ENCODE results near the gene MYT1.
"Not testable (repeated sequence)": the region's sequence is repeated elsewhere in the genome, so short reads cannot be mapped to it uniquely, and the experiment has no call there.

DNA sequence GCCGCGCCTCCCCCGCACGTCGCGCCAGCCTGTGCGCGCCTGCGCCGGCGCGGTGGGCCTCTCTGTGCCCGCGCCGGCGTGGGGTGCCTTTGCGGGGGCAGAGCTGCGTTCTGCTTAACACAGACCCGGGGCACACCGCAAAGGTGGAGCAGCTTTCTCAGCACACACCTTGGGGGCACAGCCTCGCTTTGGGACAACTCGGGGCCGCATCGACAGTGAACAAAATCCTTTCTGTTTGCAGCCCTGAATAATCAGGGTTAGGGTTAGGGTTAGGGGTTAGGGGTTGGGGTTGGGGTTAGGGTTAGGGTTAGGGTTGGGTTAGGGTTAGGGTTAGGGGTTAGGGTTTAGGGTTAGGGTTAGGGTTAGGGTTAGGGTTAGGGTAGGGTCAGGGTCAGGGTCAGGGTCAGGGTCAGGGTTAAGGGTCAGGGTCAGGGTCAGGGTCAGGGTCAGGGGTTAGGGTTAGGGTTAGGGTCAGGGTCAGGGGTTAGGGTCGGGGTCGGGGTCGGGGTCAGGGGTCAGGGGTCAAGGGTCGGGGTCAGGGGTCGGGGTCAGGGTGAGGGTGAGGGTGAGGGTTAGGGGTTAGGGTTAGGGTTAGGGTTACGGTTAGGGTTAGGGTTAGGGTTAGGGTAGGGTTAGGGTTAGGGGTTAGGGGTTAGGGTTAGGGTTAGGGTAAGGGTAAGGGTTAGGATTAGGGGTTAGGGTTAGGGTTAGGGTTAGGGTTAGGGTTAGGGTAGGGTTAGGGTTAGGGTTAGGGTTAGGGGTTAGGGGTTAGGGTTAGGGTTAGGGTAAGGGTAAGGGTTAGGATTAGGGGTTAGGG lies 122.4 kb downstream of the MYT1 start:
- TF ChIP-seq, protein P1, sequence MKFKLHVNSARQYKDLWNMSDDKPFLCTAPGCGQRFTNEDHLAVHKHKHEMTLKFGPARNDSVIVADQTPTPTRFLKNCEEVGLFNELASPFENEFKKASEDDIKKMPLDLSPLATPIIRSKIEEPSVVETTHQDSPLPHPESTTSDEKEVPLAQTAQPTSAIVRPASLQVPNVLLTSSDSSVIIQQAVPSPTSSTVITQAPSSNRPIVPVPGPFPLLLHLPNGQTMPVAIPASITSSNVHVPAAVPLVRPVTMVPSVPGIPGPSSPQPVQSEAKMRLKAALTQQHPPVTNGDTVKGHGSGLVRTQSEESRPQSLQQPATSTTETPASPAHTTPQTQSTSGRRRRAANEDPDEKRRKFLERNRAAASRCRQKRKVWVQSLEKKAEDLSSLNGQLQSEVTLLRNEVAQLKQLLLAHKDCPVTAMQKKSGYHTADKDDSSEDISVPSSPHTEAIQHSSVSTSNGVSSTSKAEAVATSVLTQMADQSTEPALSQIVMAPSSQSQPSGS (IDR thresholded peaks at IDR 0.05; ENCODE audit: low read length) = not testable (repeated sequence)
- not testable (repeated sequence) for TF ChIP-seq RAD21 (IDR thresholded peaks at IDR 0.05 in 1 of 2, conservative IDR thresholded peaks at IDR 0.05 in 1 of 2; ENCODE audit: low read depth in 2 of 2, low read length in 2 of 2); EZH2 (IDR thresholded peaks at IDR 0.05; ENCODE audit: low read depth, low read length, severe bottlenecking)
- TF ChIP-seq, protein P2, sequence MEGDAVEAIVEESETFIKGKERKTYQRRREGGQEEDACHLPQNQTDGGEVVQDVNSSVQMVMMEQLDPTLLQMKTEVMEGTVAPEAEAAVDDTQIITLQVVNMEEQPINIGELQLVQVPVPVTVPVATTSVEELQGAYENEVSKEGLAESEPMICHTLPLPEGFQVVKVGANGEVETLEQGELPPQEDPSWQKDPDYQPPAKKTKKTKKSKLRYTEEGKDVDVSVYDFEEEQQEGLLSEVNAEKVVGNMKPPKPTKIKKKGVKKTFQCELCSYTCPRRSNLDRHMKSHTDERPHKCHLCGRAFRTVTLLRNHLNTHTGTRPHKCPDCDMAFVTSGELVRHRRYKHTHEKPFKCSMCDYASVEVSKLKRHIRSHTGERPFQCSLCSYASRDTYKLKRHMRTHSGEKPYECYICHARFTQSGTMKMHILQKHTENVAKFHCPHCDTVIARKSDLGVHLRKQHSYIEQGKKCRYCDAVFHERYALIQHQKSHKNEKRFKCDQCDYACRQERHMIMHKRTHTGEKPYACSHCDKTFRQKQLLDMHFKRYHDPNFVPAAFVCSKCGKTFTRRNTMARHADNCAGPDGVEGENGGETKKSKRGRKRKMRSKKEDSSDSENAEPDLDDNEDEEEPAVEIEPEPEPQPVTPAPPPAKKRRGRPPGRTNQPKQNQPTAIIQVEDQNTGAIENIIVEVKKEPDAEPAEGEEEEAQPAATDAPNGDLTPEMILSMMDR (IDR thresholded peaks at IDR 0.05; ENCODE audit: control extremely low read depth in 1 of 3, insufficient read depth in 1 of 3, low read depth in 1 of 3, low read length in 3 of 3) = not testable (repeated sequence)

Measured in H1 (cell line).